GM18873 (cell line): ENCODE data around the gene TP53AIP1.

Experiments
- ATAC-seq: cut with Tn5 transposase; IDR thresholded peaks from one replicate; pipeline ENCODE4 v1.9.1; 2021; ENCODE audit warnings: mild to moderate bottlenecking, moderate library complexity, moderate number of reproducible peaks; ENCODE audit not compliant: unreplicated experiment, low FRiP score

The TP53AIP1 gene

DNA sequence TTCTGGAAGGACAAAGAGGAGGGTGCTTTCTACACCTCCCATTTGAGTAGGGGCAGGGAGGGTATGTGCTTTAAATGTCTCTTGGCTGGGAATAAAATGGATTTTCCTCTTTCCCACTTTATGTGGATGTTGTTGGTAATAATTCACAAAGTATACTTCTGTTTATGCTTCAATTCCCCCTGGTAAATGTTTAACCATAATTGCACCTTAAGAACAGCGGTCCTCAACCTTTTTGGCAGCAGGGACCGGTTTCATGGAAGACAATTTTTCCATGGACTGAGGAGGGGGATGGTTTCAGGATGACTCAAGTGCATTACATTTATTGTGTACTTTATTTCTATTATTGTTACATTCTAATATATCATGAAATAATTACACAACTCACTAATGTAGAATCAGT is 4.0 kb upstream of the TP53AIP1 start:
- ATAC-seq, result no peak

DNA sequence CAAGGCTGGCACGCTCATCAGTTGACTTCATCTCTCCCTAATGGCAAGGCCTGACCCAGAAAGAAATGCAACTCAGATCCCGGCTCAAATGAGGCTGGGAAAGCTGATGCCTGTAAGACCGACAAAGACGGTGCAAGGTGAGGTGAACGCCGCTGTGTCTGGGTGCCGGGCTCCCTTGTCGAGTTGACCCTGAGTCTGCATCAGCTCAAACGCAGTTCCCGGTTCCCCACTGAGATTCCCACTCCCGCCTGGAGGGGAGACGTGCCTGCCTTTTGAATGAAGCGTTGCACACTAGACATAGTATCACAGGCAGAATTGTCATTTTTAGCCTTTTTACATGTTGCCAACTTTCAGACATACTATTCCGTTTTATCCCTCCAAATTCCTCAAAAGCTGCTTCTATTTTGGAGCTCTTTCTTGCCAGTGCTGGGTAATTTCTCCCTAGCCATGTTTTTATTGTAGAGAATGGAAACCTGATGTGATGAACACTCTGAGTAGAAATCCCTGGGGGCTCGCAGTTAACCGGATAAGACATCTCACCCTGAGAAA is 831 bp upstream of the TP53AIP1 start:
- no peak for ATAC-seq

GRCh38 chr11:128942272-128942612 is 429 bp downstream of the TP53AIP1 start:
- ATAC-seq, result no peak

DNA sequence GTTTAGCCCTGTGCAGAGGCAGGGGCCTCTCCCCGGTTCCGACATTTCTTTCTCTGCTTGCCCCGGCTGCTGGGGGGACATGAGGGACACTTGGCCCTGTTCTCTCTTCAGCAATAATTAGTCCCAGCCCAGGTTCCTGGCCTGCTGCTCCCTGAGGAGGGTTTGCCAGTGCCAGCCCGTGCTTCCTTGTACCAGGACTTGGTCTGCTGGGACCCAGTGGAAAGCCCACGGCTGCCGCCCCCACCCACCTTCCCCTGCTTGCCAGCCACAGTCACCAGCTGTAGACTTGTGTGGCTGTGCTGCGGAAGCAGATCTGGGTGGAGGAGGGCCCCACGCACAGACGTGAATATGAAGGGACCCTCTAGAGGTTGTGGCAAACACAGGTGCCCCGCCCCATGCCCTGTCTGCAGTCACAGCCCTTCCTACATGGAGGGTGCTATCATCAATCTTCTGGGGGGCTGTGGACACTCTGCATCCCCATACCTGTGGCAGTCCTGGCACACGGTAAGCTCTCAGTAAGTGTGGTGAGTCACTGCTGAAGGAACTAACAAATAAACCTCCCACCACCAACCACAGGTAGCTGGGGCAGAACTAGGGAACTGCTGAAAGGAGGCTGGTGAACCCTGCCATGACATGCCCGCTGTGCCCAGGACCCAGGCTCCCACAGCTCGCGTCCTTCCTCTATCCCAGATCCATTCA is 949 bp downstream of the TP53AIP1 start:
- no peak for ATAC-seq

GRCh38 chr11:128941110-128941509 is 1.6 kb downstream of the TP53AIP1 start:
- no peak for ATAC-seq

DNA sequence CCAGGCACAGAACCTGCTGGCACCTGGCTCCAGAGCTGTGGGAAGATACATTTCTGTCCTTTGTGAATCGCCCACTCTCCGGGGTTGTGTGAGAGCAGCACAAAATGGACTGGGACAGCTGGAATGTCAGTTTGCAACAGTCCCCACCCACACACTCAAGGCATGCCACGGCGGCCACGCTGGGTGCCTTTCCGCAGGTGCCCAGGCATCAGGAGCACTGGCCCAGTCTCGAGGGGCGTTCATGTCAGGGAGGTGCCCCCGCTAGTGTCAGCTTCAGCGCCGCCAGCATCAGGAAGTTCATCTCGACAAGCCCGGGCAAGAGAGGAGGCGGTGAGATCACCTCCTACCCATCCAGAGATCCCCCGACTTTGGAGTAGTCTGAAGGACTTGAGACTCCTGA is 2.1 kb downstream of the TP53AIP1 start:
- ATAC-seq, result no peak

GRCh38 chr11:128940156-128940555 is 2.5 kb downstream of the TP53AIP1 start:
- no peak for ATAC-seq

DNA sequence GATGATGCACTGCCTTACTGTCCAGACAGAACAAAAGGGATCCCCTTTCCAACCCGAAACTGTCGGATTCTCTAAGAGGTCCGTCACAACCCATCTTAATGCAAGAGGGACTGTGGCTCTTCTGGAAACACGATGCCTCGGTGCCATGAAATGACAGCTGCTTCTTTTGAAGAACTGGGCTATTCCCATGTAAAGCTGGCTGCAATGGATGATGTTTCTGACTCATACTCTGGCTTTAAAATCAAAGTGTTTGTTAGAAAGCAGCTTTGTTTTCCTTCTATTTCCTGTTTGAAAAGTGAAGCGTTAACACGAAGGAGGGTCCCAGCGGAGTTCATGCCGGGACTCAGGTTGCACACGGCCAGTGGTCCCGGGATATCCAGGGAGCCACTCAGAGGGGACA is 3.1 kb downstream of the TP53AIP1 start:
- ATAC-seq, result no peak

GRCh38 chr11:128938156-128938885 is 4.3 kb downstream of the TP53AIP1 start:
- ATAC-seq, result no peak

GRCh38 chr11:128937480-128937879 is 5.2 kb downstream of the TP53AIP1 start:
- no peak for ATAC-seq

DNA sequence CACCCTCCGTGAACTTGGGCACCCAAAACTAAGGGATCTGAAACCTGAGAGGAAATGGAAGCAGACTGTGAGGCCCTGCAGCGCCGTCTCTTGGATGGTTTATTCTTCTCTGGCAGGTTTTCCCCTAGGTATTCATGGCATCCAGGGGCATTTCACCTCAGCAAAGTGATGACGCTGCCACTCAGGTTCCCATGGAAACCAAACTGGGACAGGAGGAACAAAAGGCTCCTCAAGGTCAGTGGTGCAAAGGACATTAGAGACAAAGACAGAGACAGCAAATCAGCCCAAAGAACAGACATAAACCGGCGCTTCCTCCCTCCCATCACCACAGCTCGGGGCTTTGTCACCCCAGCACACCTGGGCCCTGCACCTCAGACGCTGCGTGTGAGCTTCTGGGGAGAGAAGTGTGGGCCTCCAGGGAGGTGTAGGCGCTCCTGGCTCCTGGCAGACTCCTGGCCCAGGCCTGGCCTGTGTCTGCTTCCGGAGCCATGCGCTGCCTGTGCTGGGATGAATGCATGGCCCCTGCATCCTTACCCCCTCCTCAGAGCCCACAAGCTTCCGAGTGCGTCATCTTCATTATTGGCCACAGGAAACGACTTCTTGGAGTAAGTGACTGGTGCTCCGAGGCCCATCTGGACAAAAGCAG is 5.9 kb downstream of the TP53AIP1 start:
- no peak for ATAC-seq

- ATAC-seq, result no peak
Observed at GRCh38 chr11:128934926-128935325, 7.7 kb downstream of the TP53AIP1 start.

- no peak for ATAC-seq
Observed at GRCh38 chr11:128934351-128934750, 8.3 kb downstream of the TP53AIP1 start.

DNA sequence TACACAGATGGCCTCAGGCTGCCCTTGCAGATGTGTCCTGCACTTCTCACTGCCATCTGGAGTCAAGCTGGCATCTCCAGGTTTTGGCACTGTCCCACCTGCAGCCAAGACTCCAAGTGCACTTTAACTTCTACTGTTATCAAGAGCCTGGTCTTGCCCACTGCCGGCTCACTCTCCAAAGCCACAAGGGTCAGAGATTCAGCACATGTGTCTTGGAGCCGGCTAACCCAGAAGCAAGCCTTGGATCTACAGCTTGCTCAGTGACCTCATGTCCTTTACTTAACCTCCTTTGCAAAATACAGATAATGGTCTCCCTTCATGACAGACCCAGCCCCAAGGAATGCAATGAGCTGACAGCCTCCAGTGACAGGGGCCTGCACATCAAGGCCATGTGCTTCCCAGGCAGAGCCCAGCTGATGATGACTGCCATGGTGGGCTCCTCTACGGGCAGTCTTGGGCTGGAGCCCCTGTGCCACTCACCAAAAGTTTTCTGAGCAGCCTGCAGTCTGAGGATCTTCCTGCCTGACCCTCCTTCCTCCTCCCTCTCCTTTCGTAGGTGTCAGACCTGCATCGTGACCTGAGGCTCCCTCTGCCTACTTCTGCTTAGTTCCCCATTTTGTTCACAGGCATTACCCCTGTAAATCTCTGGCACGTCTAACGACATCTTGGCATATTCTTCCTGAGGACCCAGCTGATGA is 9.0 kb downstream of the TP53AIP1 start:
- ATAC-seq, result no peak

DNA sequence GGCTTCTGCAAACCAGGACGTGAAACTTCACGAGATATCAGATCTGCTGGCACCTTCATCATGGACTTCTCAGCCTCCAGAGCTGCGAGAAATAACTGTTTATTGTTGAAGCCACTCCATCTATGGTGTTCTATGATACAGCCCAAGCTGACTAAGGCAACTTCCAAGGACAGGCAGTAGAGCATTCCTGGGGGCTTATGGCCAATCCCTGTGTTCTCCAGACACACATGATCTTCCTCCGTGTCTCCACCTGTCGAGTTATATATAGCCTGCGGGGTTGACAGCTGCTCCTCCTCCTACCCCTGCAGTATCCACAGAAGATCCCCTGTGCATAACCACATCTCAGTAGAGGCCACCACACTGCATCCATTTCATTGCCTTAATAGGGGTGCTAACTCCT is 11.0 kb downstream of the TP53AIP1 start:
- ATAC-seq, result no peak

- no peak for ATAC-seq
Observed at GRCh38 chr11:128931066-128931465, 11.6 kb downstream of the TP53AIP1 start.

DNA sequence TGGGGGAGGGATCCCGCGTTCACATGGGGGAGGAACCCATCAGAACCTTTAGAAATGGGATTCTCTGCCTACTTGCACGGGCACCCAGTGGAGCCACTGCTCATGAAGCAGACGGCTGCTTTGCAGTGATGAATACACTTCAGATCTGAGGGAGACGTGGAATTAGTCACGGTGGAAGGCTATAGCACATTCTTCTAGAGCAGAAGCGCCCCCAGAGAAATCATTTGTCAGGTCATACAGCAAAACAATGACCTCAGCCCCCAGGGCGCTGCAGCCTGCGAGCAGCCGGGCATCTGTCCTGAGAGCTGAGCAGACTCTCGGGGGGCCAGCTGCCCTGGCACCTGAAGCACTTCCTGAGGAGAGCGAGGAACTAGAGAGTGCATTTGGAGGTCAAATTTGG is 12.7 kb downstream of the TP53AIP1 start:
- no peak for ATAC-seq

DNA sequence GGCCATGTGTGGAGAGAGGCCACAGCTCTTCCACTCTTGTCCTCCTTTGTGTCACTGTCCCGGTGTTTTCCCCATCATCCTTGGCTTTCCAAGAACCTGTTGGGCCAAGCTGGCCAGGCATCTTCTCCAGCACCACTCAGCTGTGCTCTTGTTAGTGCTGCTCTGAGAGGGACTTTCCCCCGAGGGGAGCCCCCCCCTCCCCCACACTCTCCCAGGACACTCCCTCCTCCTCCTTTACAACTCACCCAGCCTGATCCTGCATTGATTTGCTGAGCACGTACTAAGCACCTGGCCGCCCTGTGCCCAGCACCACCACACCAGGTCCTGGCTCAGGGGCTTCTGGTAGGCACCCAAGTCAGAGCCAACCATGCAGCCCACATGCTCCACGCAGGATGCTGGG is 13.2 kb downstream of the TP53AIP1 start:
- ATAC-seq, result no peak

DNA sequence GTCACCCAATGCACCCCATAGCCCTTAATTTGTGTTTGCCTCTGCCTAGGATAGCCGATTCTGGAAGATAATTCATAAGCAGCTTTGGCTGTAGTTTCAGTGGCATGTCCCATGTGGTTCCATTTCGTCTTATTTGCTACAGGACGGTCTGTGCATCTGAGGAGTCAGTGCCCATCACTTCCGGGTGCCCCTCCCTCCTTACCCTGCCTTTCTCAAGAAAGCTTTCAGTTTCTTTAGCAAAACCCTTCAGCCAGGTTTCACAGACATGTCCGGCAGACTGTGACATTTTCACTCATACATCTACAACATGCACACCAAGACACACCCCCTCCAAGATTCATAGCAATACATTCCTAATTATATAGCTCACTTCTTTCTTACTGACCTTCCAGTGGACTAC is 14.3 kb downstream of the TP53AIP1 start:
- ATAC-seq, result peak; percentile 99

GRCh38 chr11:128927683-128928336 is 14.9 kb downstream of the TP53AIP1 start:
- ATAC-seq, result no peak

DNA sequence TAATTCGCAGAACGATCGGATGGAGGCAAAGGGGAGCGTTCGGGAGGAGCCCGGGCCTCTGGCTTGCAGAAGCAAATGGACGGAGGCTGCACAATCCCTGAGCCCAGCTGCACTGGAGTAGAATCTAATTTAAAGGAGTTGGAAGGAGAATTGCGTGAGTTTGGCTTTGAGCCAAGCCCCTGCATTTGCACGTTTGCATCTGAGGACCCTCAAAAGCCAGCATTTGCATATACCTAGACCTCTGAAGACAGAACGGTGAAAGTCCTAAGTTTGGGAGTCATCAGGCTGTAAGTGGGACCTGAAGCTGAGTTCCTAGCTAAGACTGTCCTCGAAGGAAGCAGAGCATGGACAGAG is 15.6 kb downstream of the TP53AIP1 start:
- ATAC-seq, result no peak
